VCaP (cell line): ENCODE measurements around the gene LRRC51.

Experiments used
- H3K27ac ChIP-seq: fragments of 450-650 bp; 2 replicates; pipeline ENCODE4 v1.5.1; 2017
- CTCF ChIP-seq: fragments of 450-650 bp; conservative IDR thresholded peaks from 2 replicates; pipeline ENCODE4 v1.5.1; 2017; ENCODE audit warnings: mild to moderate bottlenecking, moderate library complexity

LRRC51 gene

DNA sequence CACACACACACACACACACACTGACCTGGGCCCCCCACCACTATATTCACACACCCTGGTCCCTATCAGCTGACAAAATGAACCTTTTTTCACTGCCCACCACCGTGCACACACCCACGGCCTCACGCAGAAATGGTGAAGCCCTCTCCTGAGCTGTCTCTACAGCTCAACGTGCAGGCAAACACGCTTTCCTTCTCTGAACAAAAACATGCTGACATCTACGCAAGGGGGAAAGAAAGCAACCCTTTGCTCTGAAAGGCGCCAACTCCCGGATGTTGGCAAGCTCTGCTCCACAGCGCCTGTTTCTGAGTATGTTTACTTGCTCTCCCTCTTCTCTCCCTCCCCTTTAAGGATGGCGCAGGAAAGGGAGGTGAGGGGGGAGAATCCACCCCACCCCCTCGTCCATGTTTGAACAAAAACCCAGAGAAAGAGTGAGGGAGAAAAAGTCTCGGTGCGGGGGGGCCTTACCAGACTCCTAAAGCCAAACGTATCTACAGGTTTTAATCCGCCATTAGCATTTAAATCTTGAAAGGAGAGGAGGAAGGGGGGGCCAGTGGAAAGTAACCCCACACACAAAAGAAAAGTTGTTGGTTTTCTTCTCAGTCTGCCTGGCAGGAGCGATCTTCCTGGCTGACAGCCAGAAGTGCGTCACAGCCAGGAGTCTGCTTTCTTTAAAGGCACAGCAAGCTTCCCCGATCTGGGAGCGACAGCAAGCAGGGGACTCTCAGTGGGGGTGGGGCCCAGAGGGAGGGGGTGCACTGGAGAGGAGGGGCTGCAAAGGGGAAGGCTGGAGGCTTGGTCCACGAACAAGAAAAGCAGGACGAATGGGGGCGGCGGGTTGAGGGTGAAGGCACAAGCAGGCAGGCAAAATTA, 39.9 kb upstream of the LRRC51 start:
- no peak for TF ChIP-seq CTCF
- H3K27ac ChIP-seq, result peak overlapping the region; percentile 100

DNA sequence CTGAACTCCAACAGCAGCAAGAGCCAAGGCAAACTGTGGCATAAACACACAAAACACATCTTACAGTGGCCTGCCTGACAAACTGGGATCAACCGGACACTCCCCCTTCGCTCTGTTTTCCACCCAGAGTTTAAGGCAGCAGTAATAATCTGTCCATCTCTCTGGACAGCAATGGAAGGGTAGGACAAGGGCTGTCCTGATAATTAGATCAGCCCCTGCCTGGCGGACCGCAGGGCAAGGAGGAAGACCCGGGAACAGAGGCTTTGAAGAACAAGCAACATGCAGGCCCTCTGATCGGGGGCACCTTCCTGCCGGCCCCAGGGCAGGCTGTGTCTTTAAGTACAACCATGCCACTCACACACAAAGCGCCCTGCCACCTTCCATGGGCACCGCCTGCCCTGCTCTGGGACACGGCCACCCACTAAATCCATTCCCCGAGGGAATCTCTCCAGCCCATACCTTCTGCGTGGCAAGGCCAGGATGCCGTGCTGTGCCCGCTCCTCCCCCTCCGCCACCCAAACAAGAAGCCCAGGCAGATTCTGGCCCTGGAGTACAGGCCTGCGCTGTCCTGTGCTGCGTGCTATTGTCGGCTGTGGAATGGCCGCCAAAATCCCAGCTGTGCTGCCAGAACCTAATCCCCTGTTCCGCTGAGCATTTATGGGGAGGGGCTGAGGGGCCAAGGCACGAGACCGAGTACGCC, 39.1 kb upstream of the LRRC51 start:
- no peak for TF ChIP-seq CTCF
- H3K27ac ChIP-seq, result peak overlapping the region; percentile 100

DNA sequence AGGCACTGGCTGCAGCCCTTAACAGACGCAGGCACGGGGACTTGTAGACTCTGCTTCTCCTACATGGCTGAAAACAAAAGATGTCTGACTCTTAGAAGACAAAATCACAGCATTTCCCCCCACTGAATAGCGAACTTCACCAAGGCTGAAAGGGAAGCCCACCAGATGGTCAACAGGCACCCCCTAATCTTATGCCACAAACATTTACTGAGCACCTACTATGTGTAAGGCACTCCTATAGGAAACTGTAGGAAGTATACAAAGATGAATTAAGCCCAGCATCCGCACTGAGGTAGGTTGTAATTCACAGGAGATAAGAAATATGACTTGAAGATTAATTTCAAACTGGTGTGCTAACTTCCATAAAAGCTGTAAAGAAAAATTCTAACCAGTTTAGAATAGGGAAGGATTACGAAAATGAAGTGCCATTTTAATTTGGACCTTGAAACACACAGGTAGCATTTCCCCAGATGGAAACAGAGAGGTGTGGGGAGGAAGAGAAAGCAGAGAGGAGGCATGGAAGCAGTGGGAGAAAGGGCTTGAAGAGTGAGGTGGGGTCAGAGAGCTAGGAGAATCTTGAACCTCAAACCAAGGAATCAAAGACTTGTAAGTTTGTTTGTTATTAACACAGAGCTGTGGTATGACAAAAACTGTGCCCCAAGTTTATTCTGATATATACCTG, 38.4 kb upstream of the LRRC51 start:
- no peak for TF ChIP-seq CTCF
- H3K27ac ChIP-seq, result peak overlapping the region; percentile 100

DNA sequence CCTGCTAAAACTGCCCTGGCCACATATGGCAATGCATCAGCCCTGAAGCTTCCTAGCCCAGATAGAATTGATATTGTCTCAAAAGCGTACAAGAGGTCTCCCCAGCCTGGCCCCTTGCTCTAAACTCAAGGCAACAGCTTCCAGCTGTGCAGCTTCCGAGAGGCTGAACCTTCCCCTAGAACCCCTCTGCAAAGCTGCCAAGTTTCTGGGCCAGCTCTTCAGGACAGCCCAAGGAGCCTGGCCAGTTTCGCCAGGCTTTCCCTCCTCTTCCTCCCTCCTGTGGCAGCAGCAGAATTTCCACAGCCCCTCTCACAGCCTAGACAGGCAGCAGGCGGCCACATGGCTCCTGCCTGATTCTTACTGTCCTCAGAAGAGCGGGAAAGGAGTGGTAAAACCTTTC, 34.8 kb upstream of the LRRC51 start:
- peak overlapping the region; percentile 100 for H3K27ac ChIP-seq
- TF ChIP-seq CTCF, result no peak

DNA sequence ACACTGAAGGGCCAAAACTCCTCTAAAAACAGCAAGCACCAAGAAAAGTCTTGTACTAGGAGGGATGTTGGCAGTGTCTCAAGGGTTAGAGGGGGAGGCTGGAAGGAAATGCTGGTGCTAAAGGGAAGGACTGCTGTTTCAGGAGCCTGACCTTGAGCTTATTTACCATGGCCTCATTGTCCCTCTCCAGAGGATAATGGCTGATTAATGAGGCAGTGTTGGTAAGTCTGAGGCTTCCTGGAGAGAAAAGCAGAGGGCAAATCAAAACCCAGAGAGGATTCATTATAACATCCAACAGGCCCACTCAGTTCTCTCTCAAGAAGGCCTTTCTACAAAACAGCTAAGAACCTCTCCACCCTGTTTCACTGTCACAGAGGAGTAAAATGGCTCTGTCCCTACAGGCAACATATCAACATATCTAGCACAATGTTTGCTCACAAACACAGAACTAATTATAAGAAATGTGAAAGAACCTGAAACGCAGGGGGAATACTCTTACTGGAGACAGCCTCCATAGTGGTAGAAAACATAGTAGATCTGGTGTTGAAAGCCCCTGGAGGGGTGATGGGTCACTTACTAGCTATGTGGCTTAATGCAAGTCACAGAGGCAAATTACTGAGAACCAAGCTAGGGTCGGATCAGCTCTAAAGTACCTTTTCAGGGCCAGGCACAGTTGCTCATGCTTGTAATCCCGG, 31.7 kb upstream of the LRRC51 start:
- TF ChIP-seq CTCF, result no peak
- H3K27ac ChIP-seq, result peak overlapping the region; percentile 71

- no peak for TF ChIP-seq CTCF
- no peak overlapping the region for H3K27ac ChIP-seq
Measured at GRCh38 chr11:72058416-72059034, 22.1 kb upstream of the LRRC51 start.
